Activated effector memory CD4-positive, alpha-beta T cell treated with Interleukin-2 at 50 U/mL for 16 hours (primary cell): ENCODE results near the gene BCL2A1.
"Not testable (repeated sequence)": the region's sequence is repeated elsewhere in the genome, so short reads cannot be mapped to it uniquely, and the experiment has no call there.

Experiments
- DNase-seq: peaks from one replicate; pipeline ENCODE4 v3.0.0-alpha.2; 2020

Gene BCL2A1

GRCh38 chr15:79919749-79920511, 51.1 kb downstream of the BCL2A1 start:
- DNase-seq, result no peak

- DNase-seq, result no peak
Observed at GRCh38 chr15:79919090-79919748, 51.8 kb downstream of the BCL2A1 start.

- no peak for DNase-seq
Observed at GRCh38 chr15:79918278-79918677, 52.7 kb downstream of the BCL2A1 start.

- DNase-seq, result no peak
Observed at GRCh38 chr15:79916502-79917132, 54.4 kb downstream of the BCL2A1 start.

GRCh38 chr15:79915776-79916501, 55.1 kb downstream of the BCL2A1 start:
- not testable (repeated sequence) for DNase-seq

GRCh38 chr15:79914728-79915127, 56.3 kb downstream of the BCL2A1 start:
- DNase-seq, result no peak
